Uterus (tissue), 2 donors: ENCODE data around the gene RSRC1.

Experiments used
- CTCF ChIP-seq, 4 experiments: fragments of 200-600 bp in 2 of 4; fragments of 450-650 bp in 2 of 4; sonication (generic) in 2 of 4; IDR thresholded peaks; one replicate each; pipeline ENCODE4 v1.5.1; 2016 to 2019; ENCODE audit warnings: antibody characterized with exemption in 4 of 4, mild to moderate bottlenecking in 2 of 4, moderate library complexity in 1 of 4
- POLR2A ChIP-seq, 2 donors: fragments of 450-650 bp; IDR thresholded peaks; one replicate each; pipeline ENCODE4 v1.6.1; 2016; ENCODE audit warnings: antibody characterized with exemption in 2 of 2, mild to moderate bottlenecking in 1 of 2, moderate library complexity in 1 of 2

- TF ChIP-seq POLR2A (IDR thresholded peaks at IDR 0.05) (no peak), CTCF (IDR thresholded peaks at IDR 0.05) (no peak)
Observed at GRCh38 chr3:158267015-158267414, 157.1 kb downstream of the RSRC1 start.
